ENCODE measurements around the gene ZFAND2A.

ZFAND2A gene

DNA sequence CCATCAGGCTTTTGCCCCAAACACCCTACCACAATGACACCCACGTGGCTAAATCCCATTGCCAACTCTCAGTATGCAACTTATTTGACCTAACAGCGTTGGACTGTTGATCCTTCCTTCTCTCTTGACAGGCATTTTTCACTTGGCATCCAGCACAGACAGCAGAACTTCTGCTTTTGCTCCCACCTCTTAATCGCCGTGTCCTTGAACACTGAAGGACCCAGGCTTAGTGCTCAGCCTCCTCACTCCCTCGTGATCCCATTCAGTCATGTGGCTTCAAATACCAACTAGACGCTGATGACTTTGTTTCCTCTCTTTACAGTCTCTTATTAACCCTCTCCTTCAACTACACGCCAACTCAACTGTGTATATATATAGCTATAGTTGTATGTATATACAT, 25.0 kb downstream of the ZFAND2A start:
- Histone ChIP-seq H3K27me3 (ENCODE audit: insufficient read depth, low read depth, severe bottlenecking) (no peaks in the 10 kb centered on the region), H3K4me3 (ENCODE audit: low read depth, low read length) (no peak overlapping the region), H3K27ac (no peak overlapping the region), H3K36me3 (peaks cover 5% of the 10 kb centered on the region; the same call in 1 of the 2 replicates), H3K9me3 (ENCODE audit: severe bottlenecking) (no peaks in the 10 kb centered on the region)
- TF ChIP-seq CTCF (IDR thresholded peaks at IDR 0.05; ENCODE audit: low read depth, low read length) = no peak
- DNase-seq = no peak

DNA sequence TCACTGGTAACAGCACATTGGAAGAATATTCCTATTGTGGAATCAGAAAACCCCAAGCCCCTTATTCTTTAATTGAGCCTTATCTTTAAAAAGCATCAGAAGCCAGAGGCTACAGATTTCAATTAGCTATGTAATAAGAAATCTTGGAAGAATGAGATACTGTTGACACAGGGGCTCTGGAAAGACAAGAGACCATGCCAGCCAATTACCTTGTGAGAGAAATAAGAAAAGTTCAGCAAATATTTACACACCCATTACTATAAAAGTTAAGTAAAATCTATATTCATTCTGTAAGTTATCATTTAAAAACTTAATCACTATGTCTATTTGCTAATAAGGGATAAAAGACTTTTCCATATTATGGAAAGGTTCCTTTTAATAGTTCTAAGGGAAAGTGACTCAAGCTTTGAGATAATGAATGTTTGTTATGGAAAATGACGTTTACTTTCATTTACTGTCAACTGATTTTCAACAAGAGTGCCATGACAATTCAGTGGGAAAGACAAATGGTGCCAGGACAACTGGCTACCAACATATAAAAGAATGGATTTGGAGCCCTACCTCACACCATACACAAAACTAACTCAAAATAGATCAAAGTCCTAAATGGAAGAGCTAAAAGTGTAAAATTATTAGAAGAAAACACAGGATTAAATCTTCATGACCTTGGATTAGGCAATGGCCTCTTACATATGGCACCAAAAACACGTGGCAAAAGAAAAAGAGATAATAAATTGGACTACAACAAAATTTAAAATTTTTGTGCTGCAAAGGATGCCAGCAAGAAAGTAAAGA, 28.3 kb downstream of the ZFAND2A start:
- no peak for TF ChIP-seq CTCF (IDR thresholded peaks at IDR 0.05; ENCODE audit: low read depth, low read length)
- no peaks in the 10 kb centered on the region for H3K27me3 ChIP-seq (ENCODE audit: insufficient read depth, low read depth, severe bottlenecking)
- peaks cover 9% of the 10 kb centered on the region for H3K36me3 ChIP-seq
- DNase-seq = no peak
- H3K4me3 ChIP-seq (ENCODE audit: low read depth, low read length) = no peak overlapping the region
- H3K27ac ChIP-seq = no peak overlapping the region
- H3K9me3 ChIP-seq (ENCODE audit: severe bottlenecking) = no peaks in the 10 kb centered on the region

DNA sequence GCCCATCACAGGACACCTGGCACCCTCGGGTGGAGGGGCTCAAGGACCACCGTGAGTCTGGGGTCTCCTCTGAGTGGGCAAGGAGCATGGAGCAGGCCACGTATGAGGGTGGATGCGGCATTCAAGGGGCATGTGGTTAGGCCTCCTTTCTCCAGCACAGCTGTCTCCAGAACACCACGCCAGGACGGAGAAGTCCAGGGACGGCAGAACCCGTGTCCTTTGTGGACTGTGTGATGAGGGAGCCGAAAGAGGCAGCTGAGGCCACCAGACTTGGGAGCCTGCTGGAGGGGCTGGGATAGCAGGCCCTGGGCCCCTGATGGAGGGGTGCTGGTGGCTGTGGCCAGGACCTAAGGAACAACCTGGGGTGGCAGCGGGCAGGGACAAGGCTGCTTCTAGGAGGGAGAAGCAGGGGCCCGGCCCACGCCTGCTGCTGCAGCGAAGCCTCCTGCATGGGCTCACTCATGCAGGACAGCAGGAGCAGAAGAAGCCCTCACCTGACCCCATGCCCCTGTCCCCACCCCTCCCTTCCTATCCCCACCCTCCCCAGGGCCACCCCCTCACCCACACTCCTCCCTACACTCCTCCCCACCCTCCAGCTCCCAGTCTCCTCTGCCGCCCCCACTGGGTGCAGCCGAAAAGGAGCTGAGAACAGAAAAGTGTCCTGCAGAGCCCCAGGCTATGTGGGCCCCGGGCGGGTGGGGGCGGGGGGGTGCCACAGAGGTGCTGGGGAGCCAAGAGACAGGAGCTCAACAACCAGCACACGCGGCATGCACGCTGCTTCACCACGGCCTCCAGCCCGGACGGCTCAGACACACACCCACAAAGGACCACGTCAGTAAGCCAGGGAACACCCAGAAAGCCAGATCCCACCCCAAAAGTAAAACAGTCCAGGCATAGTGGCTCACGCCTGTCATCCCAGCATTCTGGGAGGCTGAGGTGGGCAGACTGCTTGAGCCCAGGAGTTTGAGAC, 29.7 kb downstream of the ZFAND2A start:
- DNase-seq = no peak
- TF ChIP-seq CTCF (IDR thresholded peaks at IDR 0.05; ENCODE audit: low read depth, low read length) = no peak
- Histone ChIP-seq H3K27me3 (ENCODE audit: insufficient read depth, low read depth, severe bottlenecking) (no peaks in the 10 kb centered on the region), H3K27ac (no peak overlapping the region), H3K9me3 (ENCODE audit: severe bottlenecking) (no peaks in the 10 kb centered on the region), H3K36me3 (peaks cover 17% of the 10 kb centered on the region), H3K4me3 (ENCODE audit: low read depth, low read length) (no peak overlapping the region)

GRCh38 chr7:1129431-1129830, 30.6 kb downstream of the ZFAND2A start:
- Histone ChIP-seq H3K9me3 (ENCODE audit: severe bottlenecking) (no peaks in the 10 kb centered on the region), H3K4me3 (ENCODE audit: low read depth, low read length) (no peak overlapping the region), H3K27me3 (ENCODE audit: insufficient read depth, low read depth, severe bottlenecking) (no peaks in the 10 kb centered on the region), H3K27ac (no peak overlapping the region), H3K36me3 (peaks cover 19% of the 10 kb centered on the region)
- no peak for DNase-seq
- TF ChIP-seq CTCF (IDR thresholded peaks at IDR 0.05; ENCODE audit: low read depth, low read length) = no peak

DNA sequence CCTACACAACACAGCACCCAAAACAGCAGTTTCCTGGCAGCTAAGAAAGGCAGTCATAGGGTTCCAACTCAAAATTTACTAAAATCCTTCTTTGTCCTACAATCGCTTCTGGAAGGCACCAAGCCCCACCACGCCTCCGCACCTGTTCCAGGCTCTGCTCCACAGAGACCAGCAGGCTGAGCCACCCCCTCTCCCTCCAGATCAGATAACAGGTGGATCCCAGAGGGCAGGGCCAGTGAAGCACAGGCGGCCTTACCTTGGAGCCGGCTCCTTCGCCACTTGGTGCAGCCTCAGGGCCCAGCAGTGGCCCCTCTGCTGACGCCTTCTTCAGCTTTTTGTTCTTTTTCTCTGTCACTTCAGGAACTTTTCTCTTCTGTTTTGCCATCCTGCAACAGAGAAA, 33.0 kb downstream of the ZFAND2A start:
- no peak for TF ChIP-seq CTCF (IDR thresholded peaks at IDR 0.05; ENCODE audit: low read depth, low read length)
- no peak overlapping the region for H3K4me3 ChIP-seq (ENCODE audit: low read depth, low read length)
- peaks cover 19% of the 10 kb centered on the region for H3K36me3 ChIP-seq
- no peaks in the 10 kb centered on the region for H3K27me3 ChIP-seq (ENCODE audit: insufficient read depth, low read depth, severe bottlenecking)
- H3K9me3 ChIP-seq (ENCODE audit: severe bottlenecking) = no peaks in the 10 kb centered on the region
- DNase-seq = no peak
- no peak overlapping the region for H3K27ac ChIP-seq

All from WERI-Rb-1 (cell line).